Ovary (tissue), 9 donors: Measurements from ENCODE around the gene SLC26A11. TPM values are rescaled to one million over a fixed set of nuclear protein-coding genes. Genes with fewer than 3 reads are reported as not detected.

Experiments used
- DNase-seq, 5 donors: peaks; one replicate each; pipeline ENCODE4 v3.0.0-alpha.2; 2019 to 2020
- H3K27ac ChIP-seq, 2 donors: fragments of 200-600 bp; one replicate each; pipeline versions ENCODE4 v1.5.1 to v1.8.0; 2019 to 2022
- H3K27me3 ChIP-seq: fragments of 200-600 bp; one replicate; pipeline ENCODE4 v1.8.0; 2022
- H3K36me3 ChIP-seq: fragments of 200-600 bp; sonication (generic); one replicate; pipeline ENCODE4 v1.5.1; 2019
- H3K4me1 ChIP-seq: one replicate; pipeline ENCODE4 v1.8.1; 2013; ENCODE audit warnings: mild to moderate bottlenecking, moderate library complexity; ENCODE audit not compliant: insufficient read depth
- H3K4me3 ChIP-seq: fragments of 200-600 bp; sonication (generic); one replicate; pipeline ENCODE4 v1.5.1; 2017
- H3K9me3 ChIP-seq, 2 donors: fragments of 200-600 bp in 1 of 2; sonication (generic) in 1 of 2; one replicate each; pipeline versions ENCODE4 v1.5.1 to v1.8.1; 2013 to 2019; ENCODE audit warnings: mild to moderate bottlenecking in 1 of 2, moderate library complexity in 1 of 2
- CTCF ChIP-seq, 3 donors: fragments of 450-650 bp in 2 of 3; fragments of 200-600 bp in 1 of 3; IDR thresholded peaks; one replicate each; pipeline versions ENCODE4 v1.5.1 to v1.8.0; 2016 to 2022; ENCODE audit warnings: antibody characterized with exemption in 3 of 3, mild to moderate bottlenecking in 1 of 3
- EP300 ChIP-seq: sonication (generic); formaldehyde crosslinking; IDR thresholded peaks from one replicate; pipeline ENCODE4 v1.6.1; 2017; ENCODE audit warnings: antibody characterized with exemption
- POLR2A ChIP-seq: fragments of 450-650 bp; IDR thresholded peaks from one replicate; pipeline ENCODE4 v1.6.1; 2017; ENCODE audit warnings: antibody characterized with exemption, mild to moderate bottlenecking, moderate library complexity
- WGBS, 3 donors: extraction: QIAGEN DNeasy Blood & Tissue Kit in 1 of 3; methylation state at CpG; one replicate each; pipeline versions ENCODE4 v1.1.5 to v1.1.7; 2013 to 2017; 5-methylcytosine and 5-hydroxymethylcytosine counted together
- intact Hi-C, 4 donors: fragments of 100-400 bp; cut with DNase I; formaldehyde crosslinking; loops; one replicate each; pipeline versions ENCODE4 v1.11.0 to v1.15.1; 2022 to 2023
- polyA plus RNA-seq, 2 donors: library from polyadenylated mRNA; stranded (reverse); fragments of 200-250 nt in 1 of 2; fragments of 350-450 nt in 1 of 2; fragmentation: Illumina TruSeq in 1 of 2; extraction: RNeasy Lipid Tissue Mini Kit (QIAGEN cat#74804) in 1 of 2; gene quantifications; one replicate each; pipeline ENCODE4 v1.2.3, GENCODE V29; 2013 to 2014
- total RNA-seq, 7 donors: library from RNA; depleted of rRNA in 2 of 7; stranded (reverse); fragments of >200 nt in 2 of 7; fragmentation: NEBNext Ultra II Directional in 3 of 7; extraction: Animal tissue kit (Norgen Biotek cat#: 25700) in 3 of 7; gene quantifications; one replicate each; pipeline versions ENCODE4 v1.1.0 to v1.2.4, GENCODE V29; 2016 to 2023
- donor health status: DM: no; HTN: no; CAD: no; lungs with moderate emphysema.
- donor health status: DM: no; HTN: no; CAD: no.
- donor health status: Bipolar disorder and iron deficiency.
- donor health status: DM: yes; HTN: yes; CAD: no.
- donor health status: DM: no; HTN: no; CAD: no.
- donor health status: DM: yes; HTN: yes; CAD: no.

SLC26A11 gene
- total and polyA plus RNA-seq, 9 donors: 8.4 to 30.3 (median 22.8) TPM

- WGBS, 3 donors: 89 to 91% (median 90%) methylated on average over 20 to 23 of the region's 23 CpGs
- H3K36me3 ChIP-seq: peaks cover 3% of the 10 kb centered on the region
These were observed 28.0 kb downstream of the SLC26A11 start for GRCh38 chr17:80248001-80248893.

GRCh38 chr17:80248894-80249710, 28.9 kb downstream of the SLC26A11 start:
- DNase-seq: no peak
- Histone ChIP-seq H3K4me3 (no peak overlapping the region), H3K27ac (no peak overlapping the region), H3K36me3 (peaks cover 3% of the 10 kb centered on the region), H3K27me3 (no peaks in the 10 kb centered on the region), H3K9me3 (no peaks in the 10 kb centered on the region), H3K4me1 (no peaks in the 10 kb centered on the region)
- WGBS, 3 donors: 87 to 91% (median 90%) methylated on average over 26 of the region's 26 CpGs
- no peak for TF ChIP-seq POLR2A
- no peak for TF ChIP-seq EP300
- TF ChIP-seq CTCF (IDR thresholded peaks at IDR 0.05): no peak
- intact Hi-C loops: no loop called here

More at GRCh38 chr17:80248001-80248893, 28.0 kb downstream of the SLC26A11 start:
- H3K4me1 ChIP-seq: no peaks in the 10 kb centered on the region
- no peaks in the 10 kb centered on the region for H3K27me3 ChIP-seq
- H3K9me3 ChIP-seq: no peaks in the 10 kb centered on the region
- no peak for DNase-seq
- no peak for TF ChIP-seq POLR2A
- TF ChIP-seq EP300: no peak
- no peak for TF ChIP-seq CTCF (IDR thresholded peaks at IDR 0.05)
- no peak overlapping the region for H3K4me3 ChIP-seq
- no peak overlapping the region for H3K27ac ChIP-seq
- intact Hi-C loops: no loop called here

GRCh38 chr17:80251966-80252365, 31.7 kb downstream of the SLC26A11 start:
- Histone ChIP-seq H3K4me1 (no peaks in the 10 kb centered on the region), H3K36me3 (no peaks in the 10 kb centered on the region), H3K27me3 (no peaks in the 10 kb centered on the region), H3K9me3 (no peaks in the 10 kb centered on the region), H3K27ac (no peak overlapping the region), H3K4me3 (no peak overlapping the region)
- DNase-seq: no peak
- 87 to 91% (median 89%) methylated on average over 10 to 11 of the region's 11 CpGs for WGBS, 3 donors
- TF ChIP-seq POLR2A (no peak), CTCF (IDR thresholded peaks at IDR 0.05) (no peak), EP300 (no peak)
- intact Hi-C loops: no loop called here

- TF ChIP-seq EP300 (no peak), CTCF (IDR thresholded peaks at IDR 0.05) (no peak), POLR2A (no peak)
- H3K36me3 ChIP-seq: no peaks in the 10 kb centered on the region
- no peaks in the 10 kb centered on the region for H3K27me3 ChIP-seq
- H3K9me3 ChIP-seq: no peaks in the 10 kb centered on the region
- intact Hi-C loops: no loop called here
- no peak overlapping the region for H3K27ac ChIP-seq
- H3K4me1 ChIP-seq: no peaks in the 10 kb centered on the region
- H3K4me3 ChIP-seq: no peak overlapping the region
- WGBS, 3 donors: 66 to 74% (median 67%) methylated on average over 13 of the region's 13 CpGs
- peak in 1 of 5 donors; percentile 52 for DNase-seq
These were observed 32.6 kb downstream of the SLC26A11 start for GRCh38 chr17:80252871-80253270.
